NCI-H510A (cell line): ENCODE measurements around the gene ASB16.

ENCODE experiments used
- DNase-seq: peaks from one replicate; lab custom pipeline; 2025; lab: John Stamatoyannopoulos, UW

ASB16 gene

GRCh38 chr17:44223541-44224071 lies 53.1 kb downstream of the ASB16 start:
- DNase-seq: no peak
